ENCODE data around the gene SMTN.

Gene SMTN

DNA sequence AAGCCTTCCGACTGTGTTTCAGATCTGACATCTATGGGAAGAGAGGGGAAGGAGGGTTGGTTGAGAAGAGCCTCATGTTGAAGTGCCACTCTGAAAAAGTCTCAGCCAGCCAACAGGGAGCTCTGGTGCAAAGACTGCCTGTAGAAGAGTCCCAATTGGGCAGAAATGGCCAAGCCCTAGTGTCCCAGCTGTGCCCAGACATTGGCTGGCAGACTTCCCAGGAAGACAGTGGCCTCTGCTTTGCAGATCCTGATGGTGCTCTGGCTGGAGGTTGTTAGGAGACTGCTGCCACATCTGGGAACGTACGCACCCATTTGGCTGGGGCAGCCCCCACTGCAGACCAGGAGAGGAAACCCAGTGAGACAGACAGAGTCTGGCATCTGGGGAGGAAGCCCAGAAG, 62.4 kb downstream of the SMTN start:
- H3K27ac ChIP-seq (ENCODE audit: low read depth, low read length), result no peak overlapping the region
- H3K9me3 ChIP-seq (ENCODE audit: control insufficient read depth, insufficient read depth, low read depth, low read length), result peaks cover 6% of the 10 kb centered on the region; the same call in 1 of the 2 replicates
- H3K9ac ChIP-seq (ENCODE audit: low read length), result no peak overlapping the region
- H3K4me3 ChIP-seq (ENCODE audit: low read depth, low read length), result no peak overlapping the region
- H3K36me3 ChIP-seq (ENCODE audit: control insufficient read depth, insufficient read depth, low read length), result no peaks in the 10 kb centered on the region
- H3K27me3 ChIP-seq (ENCODE audit: control insufficient read depth, insufficient read depth, low read length), result peaks cover 3% of the 10 kb centered on the region; the same call in 1 of the 2 replicates
- H3K4me1 ChIP-seq (ENCODE audit: control insufficient read depth, insufficient read depth, low read length), result peaks cover 23% of the 10 kb centered on the region

DNA sequence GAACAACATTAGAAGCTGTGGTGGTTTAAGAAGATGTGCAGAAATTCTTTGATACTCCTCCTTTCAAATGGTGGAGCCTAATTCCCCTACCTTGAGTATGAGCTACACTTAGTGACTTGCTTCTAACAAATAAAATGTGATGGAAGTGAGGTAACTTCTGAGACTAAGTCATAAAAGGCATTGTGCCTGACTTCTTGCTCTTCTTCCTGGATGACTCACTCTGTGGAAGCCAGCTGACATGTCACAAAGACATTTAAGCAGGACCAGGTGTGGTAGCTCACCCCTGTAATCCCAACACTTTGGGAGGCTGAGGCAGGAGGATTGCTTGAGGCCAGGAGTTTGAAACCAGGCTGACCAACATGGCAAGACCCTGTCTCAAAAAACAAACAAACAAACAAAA, 63.1 kb downstream of the SMTN start:
- H3K9ac ChIP-seq (ENCODE audit: low read length), result no peak overlapping the region
- H3K36me3 ChIP-seq (ENCODE audit: control insufficient read depth, insufficient read depth, low read length), result no peaks in the 10 kb centered on the region
- no peak overlapping the region for H3K4me3 ChIP-seq (ENCODE audit: low read depth, low read length)
- peaks cover 3% of the 10 kb centered on the region; the same call in 1 of the 2 replicates for H3K27me3 ChIP-seq (ENCODE audit: control insufficient read depth, insufficient read depth, low read length)
- no peak overlapping the region for H3K27ac ChIP-seq (ENCODE audit: low read depth, low read length)
- H3K9me3 ChIP-seq (ENCODE audit: control insufficient read depth, insufficient read depth, low read depth, low read length), result peaks cover 6% of the 10 kb centered on the region; the same call in 1 of the 2 replicates
- H3K4me1 ChIP-seq (ENCODE audit: control insufficient read depth, insufficient read depth, low read length), result peaks cover 20% of the 10 kb centered on the region

GRCh38 chr22:31148488-31148887, 67.4 kb downstream of the SMTN start:
- Histone ChIP-seq H3K27ac (ENCODE audit: low read depth, low read length) (no peak overlapping the region), H3K9ac (ENCODE audit: low read length) (no peak overlapping the region)

DNA sequence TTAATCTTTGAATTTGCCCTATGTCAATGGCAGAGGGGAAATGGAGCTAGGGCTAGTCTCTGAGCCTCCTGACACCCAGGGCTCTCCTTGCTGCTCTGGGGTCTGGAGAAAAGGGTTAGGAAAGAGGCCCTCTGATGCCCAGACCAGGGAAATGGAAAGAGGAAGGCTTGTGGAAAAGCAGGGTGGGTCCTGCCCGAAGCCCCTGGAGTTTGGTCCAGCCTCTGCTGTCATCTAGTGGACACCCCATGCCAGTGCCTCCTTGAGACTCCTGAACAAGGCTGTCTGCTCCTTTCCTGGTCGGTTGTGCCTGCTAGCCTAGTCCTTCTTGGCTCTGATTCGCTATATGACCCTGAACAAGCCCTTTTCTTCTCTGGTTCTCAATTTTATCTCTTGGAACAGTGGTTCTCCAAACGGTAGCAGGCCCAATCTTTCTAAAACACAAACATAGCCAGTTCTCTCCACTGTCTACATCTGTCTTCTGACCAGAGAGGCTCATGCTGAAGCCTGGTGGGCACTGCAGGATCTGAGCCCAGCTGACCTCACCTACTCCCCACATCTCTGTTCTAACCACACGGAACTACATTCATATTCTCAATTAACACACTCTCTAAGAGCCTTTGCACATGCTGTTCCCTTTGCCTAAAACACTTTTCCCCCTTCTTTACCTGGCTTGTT, 68.0 kb downstream of the SMTN start:
- Histone ChIP-seq H3K9ac (ENCODE audit: low read length) (no peak overlapping the region), H3K9me3 (ENCODE audit: control insufficient read depth, insufficient read depth, low read depth, low read length) (peaks cover 6% of the 10 kb centered on the region; the same call in 1 of the 2 replicates), H3K4me3 (ENCODE audit: low read depth, low read length) (no peak overlapping the region), H3K27me3 (ENCODE audit: control insufficient read depth, insufficient read depth, low read length) (no peaks in the 10 kb centered on the region; the same call in 1 of the 2 replicates), H3K36me3 (ENCODE audit: control insufficient read depth, insufficient read depth, low read length) (no peaks in the 10 kb centered on the region), H3K27ac (ENCODE audit: low read depth, low read length) (no peak overlapping the region), H3K4me1 (ENCODE audit: control insufficient read depth, insufficient read depth, low read length) (peaks cover 6% of the 10 kb centered on the region; the same call in 1 of the 2 replicates)

More at GRCh38 chr22:31148488-31148887, 67.4 kb downstream of the SMTN start:
- H3K27me3 ChIP-seq (ENCODE audit: control insufficient read depth, insufficient read depth, low read length), result peaks cover 3% of the 10 kb centered on the region; the same call in 1 of the 2 replicates
- no peak overlapping the region for H3K4me3 ChIP-seq (ENCODE audit: low read depth, low read length)
- no peaks in the 10 kb centered on the region for H3K36me3 ChIP-seq (ENCODE audit: control insufficient read depth, insufficient read depth, low read length)
- H3K4me1 ChIP-seq (ENCODE audit: control insufficient read depth, insufficient read depth, low read length), result peaks cover 6% of the 10 kb centered on the region; the same call in 1 of the 2 replicates
- peaks cover 6% of the 10 kb centered on the region; the same call in 1 of the 2 replicates for H3K9me3 ChIP-seq (ENCODE audit: control insufficient read depth, insufficient read depth, low read depth, low read length)

GRCh38 chr22:31150615-31151014, 69.5 kb downstream of the SMTN start:
- Histone ChIP-seq H3K4me3 (ENCODE audit: low read depth, low read length) (no peak overlapping the region), H3K27me3 (ENCODE audit: control insufficient read depth, insufficient read depth, low read length) (no peaks in the 10 kb centered on the region; the same call in 1 of the 2 replicates), H3K36me3 (ENCODE audit: control insufficient read depth, insufficient read depth, low read length) (no peaks in the 10 kb centered on the region)

GRCh38 chr22:31151872-31152271, 70.8 kb downstream of the SMTN start:
- Histone ChIP-seq H3K27ac (ENCODE audit: low read depth, low read length) (no peak overlapping the region), H3K4me3 (ENCODE audit: low read depth, low read length) (no peak overlapping the region), H3K9me3 (ENCODE audit: control insufficient read depth, insufficient read depth, low read depth, low read length) (no peaks in the 10 kb centered on the region), H3K9ac (ENCODE audit: low read length) (no peak overlapping the region), H3K4me1 (ENCODE audit: control insufficient read depth, insufficient read depth, low read length) (peaks cover 6% of the 10 kb centered on the region; the same call in 1 of the 2 replicates), H3K36me3 (ENCODE audit: control insufficient read depth, insufficient read depth, low read length) (no peaks in the 10 kb centered on the region), H3K27me3 (ENCODE audit: control insufficient read depth, insufficient read depth, low read length) (peaks cover 7% of the 10 kb centered on the region)

More at GRCh38 chr22:31150615-31151014, 69.5 kb downstream of the SMTN start:
- Histone ChIP-seq H3K27ac (ENCODE audit: low read depth, low read length) (no peak overlapping the region), H3K9ac (ENCODE audit: low read length) (no peak overlapping the region), H3K4me1 (ENCODE audit: control insufficient read depth, insufficient read depth, low read length) (peaks cover 6% of the 10 kb centered on the region; the same call in 1 of the 2 replicates), H3K9me3 (ENCODE audit: control insufficient read depth, insufficient read depth, low read depth, low read length) (no peaks in the 10 kb centered on the region)

DNA sequence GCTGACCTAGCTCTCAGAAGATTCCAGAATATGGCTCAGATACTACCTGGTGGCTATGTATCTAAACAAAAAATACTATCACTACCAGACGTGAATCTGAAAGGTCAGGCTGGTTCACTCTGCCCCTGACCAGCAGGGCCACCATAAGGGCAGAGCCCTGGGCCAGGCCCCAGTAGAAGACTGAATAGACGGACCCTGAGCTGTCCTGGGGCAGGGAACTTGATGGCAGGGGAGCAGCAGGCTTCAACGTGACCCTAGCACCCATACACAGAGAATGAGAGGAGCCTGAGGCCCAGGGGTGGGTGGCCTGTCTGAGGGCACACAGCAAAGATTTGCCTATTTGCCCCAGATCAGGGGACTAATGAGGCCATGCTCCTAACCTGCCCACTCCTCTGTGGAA, 72.2 kb downstream of the SMTN start:
- H3K9ac ChIP-seq (ENCODE audit: low read length), result no peak overlapping the region

More for the DNA sequence above, 72.2 kb downstream of the SMTN start:
- no peaks in the 10 kb centered on the region for H3K9me3 ChIP-seq (ENCODE audit: control insufficient read depth, insufficient read depth, low read depth, low read length)
- H3K4me1 ChIP-seq (ENCODE audit: control insufficient read depth, insufficient read depth, low read length), result peaks cover 5% of the 10 kb centered on the region; the same call in 1 of the 2 replicates
- H3K27me3 ChIP-seq (ENCODE audit: control insufficient read depth, insufficient read depth, low read length), result peaks cover 21% of the 10 kb centered on the region
- H3K36me3 ChIP-seq (ENCODE audit: control insufficient read depth, insufficient read depth, low read length), result no peaks in the 10 kb centered on the region
- no peak overlapping the region for H3K27ac ChIP-seq (ENCODE audit: low read depth, low read length)
- H3K4me3 ChIP-seq (ENCODE audit: low read depth, low read length), result no peak overlapping the region
